H1 (cell line): Measurements from ENCODE around the gene RARRES2. TPM values are rescaled to one million over a fixed set of nuclear protein-coding genes. Genes with fewer than 3 reads are reported as not detected.

Source experiments
- CTCF ChIA-PET: fragments of 300-600 bp; sonication (Branson Sonifier 250); formaldehyde crosslinking; loops from one replicate; lab custom pipeline; 2021; ENCODE audit not compliant: partially characterized antibody; lab: Charles Lee
- POLR2A ChIA-PET: fragments of 300-600 bp; sonication (Branson Sonifier 250); formaldehyde crosslinking; loops from one replicate; lab custom pipeline; 2021; ENCODE audit warnings: inconsistent platforms; ENCODE audit not compliant: partially characterized antibody; lab: Charles Lee
- DNase-seq, 2 experiments: peaks; one replicate each; pipeline versions ENCODE4 v3.0.0 to v3.0.0-alpha.2; 2010 to 2022; ENCODE audit warnings: low spot score in 2 of 2, low read depth in 1 of 2, mixed read lengths in 1 of 2
- FAIRE-seq: peaks from 2 replicates; lab custom pipeline; 2011; peaks lifted over from hg19 to GRCh38; lab: Jason Lieb, UNC
- H2AFZ ChIP-seq: 2 replicates; pipeline ENCODE4 v1.8.1; 2012; ENCODE audit warnings: low read length, inconsistent platforms
- H2AK5ac ChIP-seq: 2 replicates; pipeline ENCODE4 v1.6.1; 2013; ENCODE audit warnings: low read depth, low read length
- H2BK120ac ChIP-seq: replicated peaks from 2 replicates; pipeline ENCODE3; 2013; ENCODE audit warnings: low read depth, low read length, inconsistent platforms
- H2BK12ac ChIP-seq: 2 replicates; pipeline ENCODE4 v1.6.1; 2013; ENCODE audit warnings: low read depth, low read length
- H2BK15ac ChIP-seq: 2 replicates; pipeline ENCODE4 v1.6.1; 2013; ENCODE audit warnings: low read length
- H2BK20ac ChIP-seq: 2 replicates; pipeline ENCODE4 v1.6.1; 2013; ENCODE audit warnings: low read length
- H2BK5ac ChIP-seq: 2 replicates; pipeline ENCODE4 v1.6.1; 2013; ENCODE audit warnings: low read depth, low read length
- H3K14ac ChIP-seq: 2 replicates; pipeline ENCODE4 v1.6.1; 2013; ENCODE audit warnings: inconsistent platforms; ENCODE audit not compliant: insufficient read length
- H3K18ac ChIP-seq: 2 replicates; pipeline ENCODE4 v1.6.1; 2013; ENCODE audit warnings: low read length; ENCODE audit errors: extremely low read depth
- H3K23ac ChIP-seq: 2 replicates; pipeline ENCODE4 v1.6.1; 2013; ENCODE audit warnings: inconsistent platforms; ENCODE audit not compliant: insufficient read length
- H3K23me2 ChIP-seq: 2 replicates; pipeline ENCODE4 v1.6.1; 2013; ENCODE audit warnings: low read depth, low read length
- H3K27ac ChIP-seq: 2 replicates; pipeline ENCODE4 v1.6.1; 2011; ENCODE audit warnings: low read depth, low read length, inconsistent platforms
- H3K27me3 ChIP-seq, 4 experiments: replicated peaks in 1 of 4; 1 replicate in 1 of 4; 2 replicates in 3 of 4; pipeline versions ENCODE4 v1.6.1 to v1.8.1; 2011 to 2013; ENCODE audit warnings: low read length in 3 of 4, mild to moderate bottlenecking in 3 of 4, inconsistent platforms in 2 of 4, mixed read lengths in 2 of 4, moderate library complexity in 1 of 4; ENCODE audit not compliant: control insufficient read depth in 3 of 4, insufficient read depth in 3 of 4; ENCODE audit errors: extremely low read depth in 1 of 4
- H3K36me3 ChIP-seq, 4 experiments: 2 replicates each; pipeline versions ENCODE4 v1.6.1 to v1.8.1; 2011 to 2013; ENCODE audit warnings: mild to moderate bottlenecking in 4 of 4, low read length in 3 of 4, moderate library complexity in 2 of 4, control low read depth in 1 of 4, inconsistent platforms in 1 of 4; ENCODE audit not compliant: insufficient read depth in 4 of 4, control insufficient read depth in 2 of 4
- H3K4ac ChIP-seq: replicated peaks from 2 replicates; pipeline ENCODE3; 2013; ENCODE audit warnings: low read length, low read depth, mixed read lengths, inconsistent platforms; ENCODE audit not compliant: insufficient read length
- H3K4me1 ChIP-seq, 4 experiments: replicated peaks in 1 of 4; 1 replicate in 1 of 4; 2 replicates in 3 of 4; pipeline versions ENCODE4 v1.6.1 to v1.8.1; 2011 to 2013; ENCODE audit warnings: low read length in 3 of 4, inconsistent platforms in 2 of 4, mixed read lengths in 1 of 4; ENCODE audit not compliant: insufficient read depth in 4 of 4, control insufficient read depth in 3 of 4
- H3K4me2 ChIP-seq, 2 experiments: 2 replicates each; pipeline versions ENCODE4 v1.6.1 to v1.8.1; 2011 to 2013; ENCODE audit warnings: low read depth in 2 of 2, low read length in 2 of 2, control low read depth in 1 of 2, inconsistent platforms in 1 of 2, mild to moderate bottlenecking in 1 of 2; ENCODE audit not compliant: insufficient read depth in 1 of 2
- H3K4me3 ChIP-seq, 4 experiments: fragments of 200-600, 300-600 bp in 1 of 4; sonication (generic), shearing (Covaris generic), sonication (Bioruptor Twin) in 1 of 4; 2 replicates each; pipeline versions ENCODE4 v1.5.1 to v1.8.1; 2011 to 2016; ENCODE audit warnings: low read length in 4 of 4, low read depth in 3 of 4, control low read depth in 2 of 4, inconsistent platforms in 2 of 4, mild to moderate bottlenecking in 2 of 4, mixed read lengths in 1 of 4, moderate library complexity in 1 of 4; ENCODE audit not compliant: insufficient read depth in 2 of 4; ENCODE audit errors: extremely low read depth in 1 of 4
- H3K56ac ChIP-seq: replicated peaks from 2 replicates; pipeline ENCODE3; 2013; ENCODE audit warnings: low read depth, mild to moderate bottlenecking, mixed read lengths, low read length, inconsistent platforms; ENCODE audit not compliant: insufficient read length
- H3K79me1 ChIP-seq: 2 replicates; pipeline ENCODE4 v1.6.1; 2013; ENCODE audit warnings: low read depth, low read length, control low read depth
- H3K79me2 ChIP-seq, 2 experiments: 2 replicates each; pipeline versions ENCODE4 v1.6.1 to v1.8.1; 2012 to 2013; ENCODE audit warnings: low read length in 2 of 2, mild to moderate bottlenecking in 2 of 2, inconsistent platforms in 1 of 2; ENCODE audit not compliant: insufficient read depth in 2 of 2, control insufficient read depth in 1 of 2
- H3K9ac ChIP-seq, 4 experiments: replicated peaks in 1 of 4; 1 replicate in 1 of 4; 2 replicates in 3 of 4; pipeline versions ENCODE4 v1.6.1 to v1.8.1; 2011 to 2013; ENCODE audit warnings: low read depth in 3 of 4, low read length in 3 of 4, control low read depth in 2 of 4, mild to moderate bottlenecking in 2 of 4, moderate library complexity in 2 of 4, inconsistent platforms in 1 of 4; ENCODE audit errors: extremely low read depth in 1 of 4
- H3K9me3 ChIP-seq, 2 experiments: 2 replicates each; pipeline versions ENCODE4 v1.6.1 to v1.8.1; 2012 to 2013; ENCODE audit warnings: mild to moderate bottlenecking in 2 of 2, moderate library complexity in 2 of 2, control low read depth in 1 of 2, inconsistent platforms in 1 of 2, low read depth in 1 of 2, low read length in 1 of 2, mixed read lengths in 1 of 2; ENCODE audit not compliant: insufficient read depth in 2 of 2
- H4K20me1 ChIP-seq, 2 experiments: replicated peaks in 1 of 2; 2 replicates each; pipeline versions ENCODE3 to v1.8.1; 2011 to 2013; ENCODE audit warnings: inconsistent platforms in 2 of 2, low read length in 2 of 2, mild to moderate bottlenecking in 1 of 2; ENCODE audit not compliant: insufficient read depth in 2 of 2, control insufficient read depth in 1 of 2
- H4K5ac ChIP-seq: 2 replicates; pipeline ENCODE4 v1.6.1; 2013; ENCODE audit warnings: low read length, low read depth, mixed read lengths, inconsistent platforms; ENCODE audit not compliant: insufficient read length
- H4K8ac ChIP-seq: 2 replicates; pipeline ENCODE4 v1.8.0; 2013; ENCODE audit warnings: mild to moderate bottlenecking, moderate library complexity, low read length, inconsistent platforms; ENCODE audit not compliant: insufficient read depth; ENCODE audit errors: extremely low read depth
- H4K91ac ChIP-seq: replicated peaks from 2 replicates; pipeline ENCODE3; 2013; ENCODE audit warnings: low read length, mixed read lengths, inconsistent platforms; ENCODE audit not compliant: insufficient read length
- BCL11A ChIP-seq, 2 experiments: IDR thresholded peaks; one replicate each; pipeline ENCODE4 v1.6.1; 2011; ENCODE audit warnings: low read depth in 2 of 2, low read length in 2 of 2, mild to moderate bottlenecking in 2 of 2
- EGR1 ChIP-seq: IDR thresholded peaks from 2 replicates; pipeline ENCODE4 v1.6.1; 2011; ENCODE audit warnings: low read depth, low read length, borderline replicate concordance
- JUND ChIP-seq: IDR thresholded peaks from 2 replicates; pipeline ENCODE4 v1.6.1; 2011; ENCODE audit warnings: mild to moderate bottlenecking, improper control_type of control experiment, low read length
- KDM4A ChIP-seq: IDR thresholded peaks from one replicate; pipeline ENCODE4 v1.7.1; 2012; ENCODE audit warnings: low read depth, mild to moderate bottlenecking, moderate library complexity, low read length, inconsistent platforms; ENCODE audit not compliant: severe bottlenecking
- PHF8 ChIP-seq: fragments of 200-600 bp; sonication (generic); conservative IDR thresholded peaks from 2 replicates; pipeline ENCODE4 v1.7.1; 2012; ENCODE audit warnings: low read depth, mild to moderate bottlenecking, inconsistent platforms, low read length, moderate library complexity
- TCF12 ChIP-seq: IDR thresholded peaks from 2 replicates; pipeline ENCODE4 v1.6.1; 2011; ENCODE audit warnings: low read depth, mild to moderate bottlenecking, low read length
- YY1 ChIP-seq: IDR thresholded peaks from 2 replicates; pipeline ENCODE4 v1.6.1; 2011; ENCODE audit warnings: low read depth, mild to moderate bottlenecking, low read length
- WGBS, 2 experiments: shearing (Covaris generic) in 1 of 2; methylation state at CpG; one replicate each; pipeline versions ENCODE4 v1.1.6 to v1.1.7; 2013 to 2015; ENCODE audit warnings: low lambda C conversion rate in 2 of 2, mixed read lengths in 2 of 2, inconsistent platforms in 1 of 2, low coverage in 1 of 2, missing lambda C conversion rate in 1 of 2; ENCODE audit not compliant: insufficient replicate concordance in 2 of 2, insufficient coverage in 1 of 2, insufficient read length in 1 of 2; ENCODE audit errors: extremely low coverage in 1 of 2, missing lambda C conversion rate in 1 of 2; 5-methylcytosine and 5-hydroxymethylcytosine counted together
- polyA plus RNA-seq, 7 experiments: library from polyadenylated mRNA; depleted of rRNA in 3 of 7; stranded (reverse) in 5 of 7; unstranded in 2 of 7; fragments of >200 nt in 5 of 7; fragments of 200-250 nt in 2 of 7; gene quantifications; 1 replicate in 5 of 7; 2 replicates in 1 of 7; 4 replicates in 1 of 7; pipeline versions ENCODE4 v1.2.1 to v1.2.3, GENCODE V29; 2011 to 2013; ENCODE audit warnings: missing spikeins in 2 of 7, mixed read lengths in 2 of 7
- total RNA-seq: library from RNA; stranded (reverse); fragmentation: NEBNext Ultra II Directional; extraction: Animal tissue kit (Norgen Biotek cat#: 25700); gene quantifications from 2 replicates; pipeline ENCODE4 v1.2.1, GENCODE V29; 2021
- TF ChIP-seq, protein P1 (sequence below): IDR thresholded peaks from 2 replicates; pipeline ENCODE4 v1.6.1; 2012; ENCODE audit warnings: inconsistent platforms

Gene RARRES2
- total and polyA plus RNA-seq, 2 of the 8 experiments (the other 6 are each of a cell fraction or from before 2014, with no cell fraction given): 254 to 441 TPM

DNA sequence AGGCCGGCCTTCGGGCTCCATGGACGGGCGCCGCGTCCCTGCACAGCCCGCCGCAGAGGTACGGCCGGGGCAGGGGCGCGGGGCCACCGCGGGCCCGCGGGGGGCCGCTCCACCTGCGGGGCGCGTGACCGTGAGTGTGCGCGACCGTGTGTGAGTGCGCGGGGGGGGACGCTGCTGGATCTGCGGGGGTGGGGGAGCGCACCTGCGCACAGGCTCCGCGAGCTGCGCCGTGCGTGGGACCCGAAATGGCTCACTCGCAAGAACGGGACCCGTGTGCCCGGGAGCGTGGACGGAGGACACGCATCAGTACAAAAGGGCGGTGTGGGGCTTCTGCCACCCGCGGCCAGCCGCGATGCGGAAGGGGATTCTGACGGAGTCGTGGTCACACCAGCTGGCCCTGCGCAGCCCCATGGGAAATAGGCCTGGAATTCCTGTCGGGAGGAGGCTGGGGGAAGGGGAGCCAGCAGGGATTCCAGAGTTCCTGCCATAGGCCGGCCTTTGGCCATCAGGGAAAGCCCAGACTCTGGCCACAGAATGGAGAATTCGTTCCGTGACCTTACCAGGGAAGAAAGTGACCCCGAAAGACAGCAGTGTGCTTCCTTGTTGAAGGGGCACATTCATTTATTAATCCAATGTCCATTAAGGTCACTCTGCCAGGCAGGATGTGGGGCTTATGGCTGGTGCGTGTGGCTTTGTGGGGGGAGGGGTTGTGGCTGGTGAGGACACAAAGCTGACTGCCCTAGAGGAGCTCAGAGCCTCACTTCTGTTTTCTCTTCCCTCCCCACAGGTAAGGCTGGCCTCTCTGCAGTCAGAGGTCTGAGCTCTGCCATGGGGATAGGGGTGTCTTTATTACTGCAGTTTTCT lies 27.7 kb upstream of the RARRES2 start:
- ChIA-PET POLR2A (interaction anchor here (0.7 to 8.6 kb wide), 28 partner anchors 7 to 609 kb away, joined by 3 to 230 read pairs (median 6); partner anchors contain the start of gene RARRES2), CTCF (interaction anchor here (0.6 to 5.6 kb wide), 15 partner anchors 8 to 84 kb away, joined by 3 to 32 read pairs (median 4); no protein-coding TSS in a partner anchor)
- Histone ChIP-seq H2BK120ac (no peak overlapping the region), H4K91ac (peak overlapping the region; percentile 87), H3K27ac (peak overlapping the region; percentile 95), H3K36me3 (peaks cover 14 to 43% (median 29%) of the 10 kb centered on the region in 4 experiments), H2BK5ac (peak overlapping the region; percentile 99), H3K9ac (peak overlapping the region; percentile 64 to 85 (median 81)), H3K4me3 (peak overlapping the region; percentile 63 to 78 (median 69)), H3K14ac (no peak overlapping the region), H3K23me2 (peaks cover 11% of the 10 kb centered on the region; the same call in 1 of the 2 replicates), H3K23ac (no peak overlapping the region), H2BK20ac (0 out of 2 replicates have a peak overlapping the region, but pooled peaks have one; percentile 29), H3K79me2 (peaks cover 7 to 50% of the 10 kb centered on the region in 2 experiments; a peak in 3 of 4 replicates), H3K4me2 (peak overlapping the region; percentile 92 to 99), H3K27me3 (no peaks in the 10 kb centered on the region), H2AK5ac (peak overlapping the region; percentile 71), H2BK15ac (peak overlapping the region; percentile 75; the same call in 1 of the 2 replicates), H3K4ac (peak overlapping the region; percentile 99), H3K18ac (peak overlapping the region; percentile 99), H3K56ac (peak overlapping the region; percentile 34), H2BK12ac (peak overlapping the region; percentile 93), H3K9me3 (no peaks in the 10 kb centered on the region), H4K5ac (peak overlapping the region; percentile 70), H2AFZ (no peak overlapping the region), H4K20me1 (peaks cover 2 to 12% of the 10 kb centered on the region in 2 experiments), H4K8ac (peak overlapping the region; percentile 97; the same call in 1 of the 2 replicates), H3K79me1 (peaks cover 18% of the 10 kb centered on the region), H3K4me1 (peaks cover 2 to 26% (median 12%) of the 10 kb centered on the region in 4 experiments)
- 3% methylated on average over 17 of the region's 58 CpGs; no CpG with 5 or more reads in 1 of the 2 experiments for WGBS, 2 experiments
- DNase-seq (peak in 1 of 2 experiments; percentile 86), FAIRE-seq (no peak)
- TF ChIP-seq TCF12: peak; percentile 75; the same call in 1 of the 2 replicates
- TF ChIP-seq JUND: no peak; the same call in 1 of the 2 replicates
- TF ChIP-seq BCL11A (IDR thresholded peaks at IDR 0.05; ENCODE audit: low read depth in 2 of 2, low read length in 2 of 2): peak in 1 of 2 experiments; percentile 16
- TF ChIP-seq KDM4A: no peak
- no peak; the same call in 1 of the 2 replicates for TF ChIP-seq EGR1
- TF ChIP-seq, protein P1, sequence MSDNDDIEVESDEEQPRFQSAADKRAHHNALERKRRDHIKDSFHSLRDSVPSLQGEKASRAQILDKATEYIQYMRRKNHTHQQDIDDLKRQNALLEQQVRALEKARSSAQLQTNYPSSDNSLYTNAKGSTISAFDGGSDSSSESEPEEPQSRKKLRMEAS: peak; percentile 71
- peak; percentile 44; the same call in 1 of the 2 replicates for TF ChIP-seq YY1
- TF ChIP-seq PHF8: peak; percentile 1; the same call in 1 of the 2 replicates
